ENCODE results near the gene XG. TPM values are rescaled to one million over a fixed set of nuclear protein-coding genes. Genes with fewer than 3 reads are reported as not detected.

The XG gene
- total RNA-seq, 2 donors from 2014 or later = 0.26 TPM; not detected in 1

DNA sequence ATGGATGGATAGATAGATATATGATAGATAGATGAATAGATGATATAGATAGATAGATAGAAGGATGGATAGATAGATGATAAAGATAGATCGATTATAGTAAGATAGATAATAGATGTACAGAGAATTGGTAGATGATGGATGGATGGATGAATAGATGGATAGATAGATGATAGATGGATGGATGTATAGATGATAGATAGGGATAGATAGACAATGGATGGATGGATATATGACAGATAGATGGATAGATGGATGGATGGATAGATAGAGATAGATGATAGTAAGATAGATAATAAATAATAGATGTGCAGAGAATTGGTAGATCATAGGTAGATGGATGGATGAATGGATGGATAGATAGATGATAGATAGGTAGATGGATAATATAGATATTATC is 89.1 kb downstream of the XG start:
- H3K4me3 ChIP-seq = no peak overlapping the region
- intact Hi-C loops (cut with DNase I) = no loop called here

DNA sequence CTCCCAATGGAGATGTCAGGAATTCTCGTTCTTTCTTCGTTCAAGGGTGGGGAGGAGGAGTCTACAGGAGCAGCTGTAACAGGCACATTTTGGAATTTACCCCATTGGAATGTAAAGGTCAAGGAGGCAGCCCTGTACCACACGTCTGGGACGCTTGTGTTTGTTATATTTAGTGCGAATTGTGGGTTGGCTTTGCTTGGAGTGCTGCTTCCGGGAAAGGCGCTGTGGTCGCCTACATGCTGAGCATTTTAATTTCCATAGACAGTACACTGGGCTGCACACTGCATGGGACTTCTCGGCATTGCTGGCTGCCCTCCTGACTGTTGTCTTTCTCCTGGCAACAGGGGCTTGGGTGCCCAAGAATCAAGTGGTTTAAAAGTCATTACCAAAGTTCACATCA is 89.7 kb downstream of the XG start:
- H3K27me3 ChIP-seq = no peaks in the 10 kb centered on the region
- WGBS, 2 donors = 80 to 84% methylated on average over 2 to 9 of the region's 9 CpGs
- H3K27ac ChIP-seq = no peak overlapping the region
- no peak for ATAC-seq
- no peak for DNase-seq
- no peaks in the 10 kb centered on the region for H3K36me3 ChIP-seq (replicated peaks in 1 of 2; ENCODE audit: insufficient read depth in 1 of 2, low read depth in 2 of 2)
- no peak overlapping the region for H3K4me3 ChIP-seq
- H3K9me3 ChIP-seq = no peaks in the 10 kb centered on the region
- H3K4me1 ChIP-seq = no peaks in the 10 kb centered on the region
- TF ChIP-seq, protein P1, sequence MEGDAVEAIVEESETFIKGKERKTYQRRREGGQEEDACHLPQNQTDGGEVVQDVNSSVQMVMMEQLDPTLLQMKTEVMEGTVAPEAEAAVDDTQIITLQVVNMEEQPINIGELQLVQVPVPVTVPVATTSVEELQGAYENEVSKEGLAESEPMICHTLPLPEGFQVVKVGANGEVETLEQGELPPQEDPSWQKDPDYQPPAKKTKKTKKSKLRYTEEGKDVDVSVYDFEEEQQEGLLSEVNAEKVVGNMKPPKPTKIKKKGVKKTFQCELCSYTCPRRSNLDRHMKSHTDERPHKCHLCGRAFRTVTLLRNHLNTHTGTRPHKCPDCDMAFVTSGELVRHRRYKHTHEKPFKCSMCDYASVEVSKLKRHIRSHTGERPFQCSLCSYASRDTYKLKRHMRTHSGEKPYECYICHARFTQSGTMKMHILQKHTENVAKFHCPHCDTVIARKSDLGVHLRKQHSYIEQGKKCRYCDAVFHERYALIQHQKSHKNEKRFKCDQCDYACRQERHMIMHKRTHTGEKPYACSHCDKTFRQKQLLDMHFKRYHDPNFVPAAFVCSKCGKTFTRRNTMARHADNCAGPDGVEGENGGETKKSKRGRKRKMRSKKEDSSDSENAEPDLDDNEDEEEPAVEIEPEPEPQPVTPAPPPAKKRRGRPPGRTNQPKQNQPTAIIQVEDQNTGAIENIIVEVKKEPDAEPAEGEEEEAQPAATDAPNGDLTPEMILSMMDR (IDR thresholded peaks at IDR 0.05) = no peak
- TF ChIP-seq POLR2A (IDR thresholded peaks at IDR 0.05) = no peak
- intact Hi-C loops (cut with DNase I) = no loop called here

More for the DNA sequence above, 89.1 kb downstream of the XG start:
- H3K4me1 ChIP-seq = no peaks in the 10 kb centered on the region
- H3K27ac ChIP-seq = no peak overlapping the region
- no peaks in the 10 kb centered on the region for H3K27me3 ChIP-seq
- no peaks in the 10 kb centered on the region for H3K9me3 ChIP-seq
- DNase-seq = no peak
- ATAC-seq = no peak
- no peak for TF ChIP-seq POLR2A (IDR thresholded peaks at IDR 0.05)
- TF ChIP-seq, protein P1 (IDR thresholded peaks at IDR 0.05) = no peak
- WGBS, 2 donors = 86 to 100% methylated on average over 1 of the region's 1 CpG
- no peaks in the 10 kb centered on the region for H3K36me3 ChIP-seq (replicated peaks in 1 of 2; ENCODE audit: insufficient read depth in 1 of 2, low read depth in 2 of 2)

DNA sequence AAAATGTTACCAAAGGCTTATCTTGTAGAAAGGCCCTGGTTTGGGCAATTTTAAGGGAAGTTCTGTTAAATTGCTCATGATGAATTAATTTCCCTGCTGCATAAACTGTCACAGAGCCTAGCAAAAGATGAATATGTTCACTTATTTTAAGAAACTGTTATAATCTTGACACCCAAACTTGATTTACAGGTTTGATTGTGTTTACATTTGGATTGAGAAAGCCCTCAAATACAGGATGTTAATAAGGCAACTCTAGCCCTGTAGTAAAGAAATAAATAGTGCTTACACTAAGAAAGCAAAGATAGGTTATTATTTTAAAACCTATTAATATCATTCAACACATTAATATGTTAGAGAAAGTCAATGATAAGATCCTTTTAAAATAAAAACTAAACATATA is 95.2 kb downstream of the XG start:
- Histone ChIP-seq H3K27me3 (no peaks in the 10 kb centered on the region), H3K9me3 (no peaks in the 10 kb centered on the region), H3K36me3 (replicated peaks in 1 of 2; ENCODE audit: insufficient read depth in 1 of 2, low read depth in 2 of 2) (no peaks in the 10 kb centered on the region), H3K27ac (no peak overlapping the region), H3K4me3 (no peak overlapping the region), H3K4me1 (no peaks in the 10 kb centered on the region)
- DNase-seq = no peak
- TF ChIP-seq, protein P1 (IDR thresholded peaks at IDR 0.05) = no peak
- no peak for TF ChIP-seq POLR2A (IDR thresholded peaks at IDR 0.05)
- intact Hi-C loops (cut with DNase I) = no loop called here
- ATAC-seq = no peak

DNA sequence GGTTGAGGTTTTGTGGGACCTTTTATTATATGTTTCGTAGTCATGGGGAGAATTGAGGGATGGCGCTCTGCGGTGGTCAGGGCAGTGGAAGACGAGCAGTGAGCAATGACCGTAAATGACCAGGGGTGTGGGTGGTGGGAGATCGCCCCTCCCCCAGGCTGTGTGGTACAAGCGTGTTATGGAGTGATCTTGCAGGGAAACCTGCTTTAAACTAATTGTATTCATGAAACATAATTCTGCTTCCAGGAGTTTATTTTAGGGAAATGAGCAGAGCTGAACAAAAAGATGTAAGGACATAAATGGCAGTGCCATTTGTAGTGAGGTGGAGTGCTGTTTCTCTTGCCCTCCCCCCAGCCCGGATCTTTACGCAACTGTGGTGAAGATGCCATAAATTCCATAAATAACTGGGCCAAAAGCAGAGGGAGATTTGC is 97.0 kb downstream of the XG start:
- H3K27ac ChIP-seq = no peak overlapping the region
- H3K27me3 ChIP-seq = no peaks in the 10 kb centered on the region
- H3K4me1 ChIP-seq = no peaks in the 10 kb centered on the region
- no peak for DNase-seq
- intact Hi-C loops (cut with DNase I) = no loop called here
- no peaks in the 10 kb centered on the region for H3K36me3 ChIP-seq (replicated peaks in 1 of 2; ENCODE audit: insufficient read depth in 1 of 2, low read depth in 2 of 2)
- H3K9me3 ChIP-seq = no peaks in the 10 kb centered on the region
- H3K4me3 ChIP-seq = no peak overlapping the region
- 78 to 79% methylated on average over 9 of the region's 9 CpGs for WGBS, 2 donors
- TF ChIP-seq POLR2A (IDR thresholded peaks at IDR 0.05) = no peak
- TF ChIP-seq, protein P1 (IDR thresholded peaks at IDR 0.05) = no peak
- no peak for ATAC-seq

DNA sequence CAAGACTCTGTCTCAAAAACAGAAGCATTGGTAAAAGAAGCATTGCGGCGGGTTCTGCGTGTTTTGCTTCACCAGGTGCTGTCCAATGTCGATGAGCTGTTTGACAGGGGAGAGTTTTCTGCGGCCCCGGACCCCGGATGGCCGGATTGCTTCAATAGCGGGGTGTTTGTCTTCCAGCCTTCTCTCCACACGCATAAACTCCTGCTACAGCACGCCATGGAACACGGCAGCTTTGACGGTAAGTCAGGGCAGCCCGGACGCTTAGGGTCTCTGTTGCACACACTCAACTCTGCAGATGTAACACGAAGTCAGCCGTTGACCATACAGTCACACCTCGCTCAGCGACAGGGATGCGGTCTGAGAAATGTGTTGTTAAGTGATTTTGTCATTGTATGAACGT is 103.1 kb downstream of the XG start:
- TF ChIP-seq, protein P1 (IDR thresholded peaks at IDR 0.05) = no peak
- TF ChIP-seq POLR2A (IDR thresholded peaks at IDR 0.05) = no peak
- Histone ChIP-seq H3K9me3 (no peaks in the 10 kb centered on the region), H3K4me1 (no peaks in the 10 kb centered on the region), H3K27me3 (no peaks in the 10 kb centered on the region), H3K4me3 (no peak overlapping the region), H3K36me3 (replicated peaks in 1 of 2; ENCODE audit: insufficient read depth in 1 of 2, low read depth in 2 of 2) (no peaks in the 10 kb centered on the region), H3K27ac (no peak overlapping the region)
- DNase-seq (no peak), ATAC-seq (no peak)
- whole genome bisulfite sequencing, 2 donors = 94% methylated on average over 20 of the region's 21 CpGs; no CpG with 5 or more reads in 1 of the 2 donors
- intact Hi-C loops (cut with DNase I) = no loop called here

All from body of pancreas (tissue), 4 donors.